22Rv1 (cell line): ENCODE data around the gene SLC2A4.

Experiments
- CTCF ChIP-seq: fragments of 450-650 bp; IDR thresholded peaks from 2 replicates; pipeline ENCODE4 v1.5.1; 2017; ENCODE audit warnings: mild to moderate bottlenecking
- ZFX ChIP-seq: fragments of 450-650 bp; IDR thresholded peaks from 2 replicates; pipeline ENCODE4 v1.6.1; 2017; ENCODE audit warnings: antibody characterized with exemption, borderline replicate concordance

DNA sequence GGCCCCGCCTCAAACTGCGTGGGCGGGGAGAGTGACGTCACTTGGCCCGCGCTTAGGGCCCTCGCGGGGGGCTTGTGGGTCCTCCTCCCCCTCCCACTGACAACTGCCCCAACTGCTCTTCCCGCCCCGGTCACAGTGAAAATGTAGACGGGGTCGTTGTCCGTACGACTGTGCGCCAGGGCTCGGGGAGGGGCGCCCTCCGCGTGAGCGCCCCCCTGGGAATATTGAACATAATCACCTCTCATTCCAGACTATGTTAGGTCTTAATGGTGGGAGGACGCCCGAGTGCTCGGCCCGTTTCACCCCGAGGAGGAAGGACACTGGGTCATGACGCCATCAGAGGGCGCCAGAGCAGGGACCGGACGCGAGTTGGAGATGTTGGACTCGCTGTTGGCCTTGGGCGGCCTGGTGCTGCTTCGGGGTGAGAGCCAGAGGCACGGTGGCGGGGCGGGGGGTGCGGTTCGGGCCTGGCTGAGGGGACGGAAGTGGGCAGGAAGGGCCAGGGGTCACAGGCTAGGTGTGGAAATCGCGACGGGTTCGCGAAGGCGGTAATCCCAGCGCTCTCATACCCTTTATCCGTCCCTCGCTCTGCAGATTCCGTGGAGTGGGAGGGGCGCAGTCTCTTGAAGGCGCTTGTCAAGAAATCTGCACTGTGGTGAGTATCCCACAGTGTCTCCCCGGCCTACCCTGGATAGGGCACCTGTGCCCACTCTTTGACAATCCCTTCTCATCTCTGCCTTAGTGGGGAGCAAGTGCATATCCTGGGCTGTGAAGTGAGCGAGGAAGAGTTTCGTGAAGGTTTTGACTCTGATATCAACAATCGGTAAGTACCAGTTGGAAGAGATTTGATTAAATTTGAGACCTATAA, 29.1 kb upstream of the SLC2A4 start, which contains the start of gene ELP5:
- TF ChIP-seq CTCF (peak; percentile 76), ZFX (no peak)
